Posterior cingulate gyrus (tissue), 11 donors: ENCODE measurements around the gene OR1K1.
"Not testable (repeated sequence)": the region's sequence is repeated elsewhere in the genome, so short reads cannot be mapped to it uniquely, and the experiment has no call there.

ENCODE experiments used
- DNase-seq, 10 donors: peaks; one replicate each; pipeline versions ENCODE4 v3.0.0 to v3.0.0-alpha.2; 2020 to 2021; ENCODE audit warnings: mixed read lengths in 3 of 10
- intact Hi-C: fragments of 100-400 bp; cut with DNase I; formaldehyde crosslinking; loops from one replicate; pipeline ENCODE4 v1.15.1; 2023

The OR1K1 gene

GRCh38 chr9:122800066-122801060, at the start of gene OR1K1:
OR1K1 (plus strand) TSS chr9:122800123; CDS start chr9:122800123, 0 bp downstream.
- intact Hi-C loops, result no loop called here
- DNase-seq, result no peak

- intact Hi-C loops, result no loop called here
- DNase-seq, result no peak
These were observed 45.1 kb upstream of the OR1K1 start for GRCh38 chr9:122754825-122755224.

GRCh38 chr9:122767817-122768216, 32.1 kb upstream of the OR1K1 start:
- intact Hi-C loops, result no loop called here
- DNase-seq, result no peak

GRCh38 chr9:122777052-122777451, 22.9 kb upstream of the OR1K1 start:
- intact Hi-C loops, result no loop called here
- no peak for DNase-seq

GRCh38 chr9:122777935-122778627, 21.8 kb upstream of the OR1K1 start:
- intact Hi-C loops, result no loop called here
- no peak for DNase-seq

GRCh38 chr9:122779181-122779580, 20.7 kb upstream of the OR1K1 start:
- DNase-seq, result no peak
- intact Hi-C loops, result no loop called here

GRCh38 chr9:122780026-122780425, 19.9 kb upstream of the OR1K1 start:
- intact Hi-C loops, result no loop called here
- DNase-seq, result no peak

- DNase-seq, result no peak
- intact Hi-C loops, result no loop called here
These were observed 18.3 kb upstream of the OR1K1 start for GRCh38 chr9:122781671-122782070.

- no peak for DNase-seq
- intact Hi-C loops, result no loop called here
These were observed 14.7 kb upstream of the OR1K1 start for GRCh38 chr9:122785269-122785668.

GRCh38 chr9:122786338-122786737, 13.6 kb upstream of the OR1K1 start:
- intact Hi-C loops, result no loop called here
- DNase-seq, result no peak

GRCh38 chr9:122788831-122789230, 11.1 kb upstream of the OR1K1 start, which contains the start of gene OR5C1:
OR5C1 (plus strand) TSS chr9:122788933; CDS start chr9:122788933, 0 bp downstream.
- intact Hi-C loops, result no loop called here
- no peak for DNase-seq

GRCh38 chr9:122789256-122790046, 10.5 kb upstream of the OR1K1 start:
- intact Hi-C loops, result no loop called here
- DNase-seq, result no peak

- no peak for DNase-seq
- intact Hi-C loops, result no loop called here
These were observed 7.9 kb upstream of the OR1K1 start for GRCh38 chr9:122791872-122792669.

- intact Hi-C loops, result no loop called here
- DNase-seq, result no peak
These were observed 2.4 kb upstream of the OR1K1 start for GRCh38 chr9:122797316-122798063.

- intact Hi-C loops, result no loop called here
- DNase-seq, result no peak
These were observed 6.7 kb downstream of the OR1K1 start for GRCh38 chr9:122806661-122807060.

GRCh38 chr9:122807271-122807900, 7.5 kb downstream of the OR1K1 start:
- no peak for DNase-seq
- intact Hi-C loops, result no loop called here

- intact Hi-C loops, result no loop called here
- DNase-seq, result no peak
These were observed 8.2 kb downstream of the OR1K1 start for GRCh38 chr9:122808141-122808540.

- intact Hi-C loops, DNase-seq: not testable (repeated sequence)
These were observed 9.3 kb downstream of the OR1K1 start for GRCh38 chr9:122809261-122809660.
